Thoracic aorta (tissue), 2 donors: ENCODE results near the gene AHRR. TPM values are rescaled to one million over a fixed set of nuclear protein-coding genes. Genes with fewer than 3 reads are reported as not detected.

ENCODE experiments used
- ATAC-seq: fragments of 150-250 bp; one replicate; pipeline ENCODE4 v1.8.0; 2017; ENCODE audit warnings: low read depth; ENCODE audit not compliant: insufficient number of reproducible peaks, low FRiP score
- DNase-seq: peaks from one replicate; pipeline ENCODE4 v3.0.0-alpha.2; 2020; ENCODE audit warnings: low spot score
- H3K27ac ChIP-seq, 2 donors: fragments of 200-600 bp; sonication (generic); 1 replicate in 1 of 2; 2 replicates in 1 of 2; pipeline ENCODE4 v1.5.1; 2016; ENCODE audit warnings: mild to moderate bottlenecking in 2 of 2, moderate library complexity in 2 of 2
- H3K27me3 ChIP-seq: fragments of 200-600 bp; sonication (generic); replicated peaks from 2 replicates; pipeline ENCODE4 v1.6.0; 2016; ENCODE audit warnings: mild to moderate bottlenecking; ENCODE audit not compliant: insufficient read depth
- H3K36me3 ChIP-seq: fragments of 200-600 bp; sonication (generic); one replicate; pipeline ENCODE4 v1.5.1; 2016
- H3K4me1 ChIP-seq, 2 donors: fragments of 200-600 bp; sonication (generic); 1 replicate in 1 of 2; 2 replicates in 1 of 2; pipeline versions ENCODE4 v1.5.1 to v1.6.0; 2016; ENCODE audit warnings: low read depth in 2 of 2, mild to moderate bottlenecking in 1 of 2; ENCODE audit not compliant: control insufficient read depth in 1 of 2
- H3K4me3 ChIP-seq: fragments of 200-600 bp; sonication (generic); 2 replicates; pipeline ENCODE4 v1.5.1; 2016; ENCODE audit warnings: mild to moderate bottlenecking
- H3K9me3 ChIP-seq: fragments of 200-600 bp; sonication (generic); 2 replicates; pipeline ENCODE4 v1.5.1; 2016
- total RNA-seq, 2 donors: library from RNA; depleted of rRNA; stranded (reverse); fragments of >200 nt; gene quantifications; one replicate each; pipeline versions ENCODE4 v1.1.0 to v1.2.3, GENCODE V29; 2016
- TF ChIP-seq, protein P1 (sequence below): fragments of 200-600 bp; sonication (generic); IDR thresholded peaks from one replicate; pipeline ENCODE4 v1.5.1; 2019; ENCODE audit warnings: antibody characterized with exemption

The AHRR gene
- total RNA-seq, 2 donors from 2014 or later = 0.85 to 3.1 TPM

DNA sequence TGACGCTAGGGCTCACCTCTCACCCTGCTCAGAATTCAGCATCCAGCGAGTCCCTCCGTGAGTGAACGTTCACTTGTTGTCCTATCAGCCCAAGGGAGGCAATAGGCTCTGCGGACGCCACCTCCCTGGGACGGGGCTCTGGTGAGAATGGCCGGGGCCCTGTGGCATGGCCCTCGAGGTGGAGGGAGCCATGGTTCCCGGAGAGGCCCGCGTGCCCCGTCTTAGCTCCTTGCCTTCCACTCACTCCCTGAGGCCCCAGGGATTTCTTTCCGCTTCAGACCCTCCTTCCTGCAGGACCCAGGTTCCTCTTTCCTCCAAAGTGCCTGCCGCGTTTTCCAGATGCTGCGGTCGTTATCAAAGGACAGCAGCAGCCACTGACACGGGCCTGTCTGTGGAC is 142.9 kb downstream of the AHRR start:
- DNase-seq = no peak
- Histone ChIP-seq H3K9me3 (no peaks in the 10 kb centered on the region), H3K36me3 (peaks cover 32% of the 10 kb centered on the region), H3K4me1 (no peaks in the 10 kb centered on the region), H3K4me3 (no peak overlapping the region), H3K27me3 (no peaks in the 10 kb centered on the region), H3K27ac (no peak overlapping the region)
- TF ChIP-seq, protein P1, sequence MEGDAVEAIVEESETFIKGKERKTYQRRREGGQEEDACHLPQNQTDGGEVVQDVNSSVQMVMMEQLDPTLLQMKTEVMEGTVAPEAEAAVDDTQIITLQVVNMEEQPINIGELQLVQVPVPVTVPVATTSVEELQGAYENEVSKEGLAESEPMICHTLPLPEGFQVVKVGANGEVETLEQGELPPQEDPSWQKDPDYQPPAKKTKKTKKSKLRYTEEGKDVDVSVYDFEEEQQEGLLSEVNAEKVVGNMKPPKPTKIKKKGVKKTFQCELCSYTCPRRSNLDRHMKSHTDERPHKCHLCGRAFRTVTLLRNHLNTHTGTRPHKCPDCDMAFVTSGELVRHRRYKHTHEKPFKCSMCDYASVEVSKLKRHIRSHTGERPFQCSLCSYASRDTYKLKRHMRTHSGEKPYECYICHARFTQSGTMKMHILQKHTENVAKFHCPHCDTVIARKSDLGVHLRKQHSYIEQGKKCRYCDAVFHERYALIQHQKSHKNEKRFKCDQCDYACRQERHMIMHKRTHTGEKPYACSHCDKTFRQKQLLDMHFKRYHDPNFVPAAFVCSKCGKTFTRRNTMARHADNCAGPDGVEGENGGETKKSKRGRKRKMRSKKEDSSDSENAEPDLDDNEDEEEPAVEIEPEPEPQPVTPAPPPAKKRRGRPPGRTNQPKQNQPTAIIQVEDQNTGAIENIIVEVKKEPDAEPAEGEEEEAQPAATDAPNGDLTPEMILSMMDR = no peak
- no peak for ATAC-seq

- Histone ChIP-seq H3K4me3 (no peak overlapping the region), H3K27ac (no peak overlapping the region), H3K9me3 (no peaks in the 10 kb centered on the region), H3K4me1 (no peaks in the 10 kb centered on the region), H3K36me3 (peaks cover 27% of the 10 kb centered on the region), H3K27me3 (no peaks in the 10 kb centered on the region)
- TF ChIP-seq, protein P1 = no peak
- DNase-seq = no peak
- no peak for ATAC-seq
These were observed 143.5 kb downstream of the AHRR start for GRCh38 chr5:464843-465590.

GRCh38 chr5:465591-466403 is 144.3 kb downstream of the AHRR start:
- Histone ChIP-seq H3K27ac (no peak overlapping the region), H3K4me3 (no peak overlapping the region), H3K9me3 (no peaks in the 10 kb centered on the region), H3K36me3 (peaks cover 26% of the 10 kb centered on the region), H3K27me3 (no peaks in the 10 kb centered on the region), H3K4me1 (peaks cover 0 to 2% of the 10 kb centered on the region in 2 donors)
- TF ChIP-seq, protein P1 = no peak
- no peak for DNase-seq
- no peak for ATAC-seq

- Histone ChIP-seq H3K9me3 (no peaks in the 10 kb centered on the region), H3K27ac (no peak overlapping the region), H3K36me3 (peaks cover 25% of the 10 kb centered on the region), H3K4me1 (peaks cover 0 to 10% of the 10 kb centered on the region in 2 donors), H3K27me3 (no peaks in the 10 kb centered on the region), H3K4me3 (no peak overlapping the region)
- ATAC-seq = no peak
- TF ChIP-seq, protein P1 = no peak
- no peak for DNase-seq
These were observed 145.3 kb downstream of the AHRR start for GRCh38 chr5:466661-467310.

DNA sequence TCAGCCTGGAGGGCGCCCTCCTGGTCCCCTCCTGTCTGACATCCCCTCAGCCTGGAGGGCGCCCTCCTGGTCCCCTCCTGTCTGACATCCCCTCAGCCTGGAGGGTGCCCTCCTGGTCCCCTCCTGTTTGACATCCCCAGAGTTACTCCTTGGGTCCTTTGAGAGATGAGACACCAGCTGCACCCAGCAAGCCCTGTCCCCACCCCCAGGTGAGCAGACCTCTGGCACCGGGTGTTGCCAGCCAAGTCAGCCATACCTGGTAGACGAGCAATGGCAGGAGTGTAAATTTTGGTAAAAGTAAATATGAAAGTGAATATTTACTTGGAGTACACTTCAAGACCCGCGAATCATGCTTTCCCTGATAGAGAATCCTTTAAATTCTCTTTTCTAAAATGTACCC is 146.9 kb downstream of the AHRR start:
- Histone ChIP-seq H3K36me3 (peaks cover 16% of the 10 kb centered on the region), H3K4me3 (no peak overlapping the region), H3K27me3 (no peaks in the 10 kb centered on the region), H3K27ac (no peak overlapping the region), H3K9me3 (no peaks in the 10 kb centered on the region), H3K4me1 (peaks cover 0 to 19% of the 10 kb centered on the region in 2 donors)
- DNase-seq (no peak), ATAC-seq (no peak)
- TF ChIP-seq, protein P1 = no peak
